MM.1S (cell line): Measurements from ENCODE around the gene QRSL1.

ENCODE experiments used
- DNase-seq: peaks from one replicate; pipeline ENCODE4 v3.0.0-alpha.2; 2015
- H2AFZ ChIP-seq: fragments of 300-600 bp; sonication (generic); 2 replicates; pipeline ENCODE4 v1.6.0; 2016; ENCODE audit warnings: antibody characterized with exemption, low read length
- H3F3A ChIP-seq: fragments of 300-600 bp; sonication (generic); 2 replicates; pipeline ENCODE4 v1.6.1; 2016; ENCODE audit warnings: mild to moderate bottlenecking, antibody characterized with exemption, low read length, moderate library complexity, mixed read lengths; ENCODE audit not compliant: insufficient read depth
- H3K27ac ChIP-seq: fragments of 300-600 bp; sonication (generic); 2 replicates; pipeline ENCODE4 v1.5.1; 2016; ENCODE audit warnings: mild to moderate bottlenecking, low read length
- H3K27me3 ChIP-seq: fragments of 300-600 bp; sonication (generic); replicated peaks from 2 replicates; pipeline ENCODE4 v1.6.0; 2016; ENCODE audit warnings: low read length; ENCODE audit not compliant: insufficient read depth
- H3K36me3 ChIP-seq: fragments of 300-600 bp; sonication (generic); replicated peaks from 2 replicates; pipeline ENCODE4 v1.6.1; 2016; ENCODE audit warnings: mild to moderate bottlenecking, low read length, mixed read lengths; ENCODE audit not compliant: insufficient read depth
- H3K4me1 ChIP-seq: fragments of 300-600 bp; sonication (generic); 2 replicates; pipeline ENCODE4 v1.6.1; 2016; ENCODE audit warnings: low read length, mixed read lengths
- H3K4me2 ChIP-seq: fragments of 300-600 bp; sonication (generic); 2 replicates; pipeline ENCODE4 v1.6.0; 2016; ENCODE audit warnings: low read depth, low read length
- H3K4me3 ChIP-seq: fragments of 300-600 bp; sonication (generic); 2 replicates; pipeline ENCODE4 v1.5.1; 2016; ENCODE audit warnings: low read length, mixed read lengths
- H3K79me2 ChIP-seq: fragments of 300-600 bp; sonication (generic); 2 replicates; pipeline ENCODE4 v1.6.1; 2016; ENCODE audit warnings: mixed run types, low read length, mixed read lengths
- H3K9ac ChIP-seq: fragments of 300-600 bp; sonication (generic); 2 replicates; pipeline ENCODE4 v1.6.1; 2016; ENCODE audit warnings: low read length, mixed read lengths
- H3K9me2 ChIP-seq: fragments of 300-600 bp; sonication (generic); replicated peaks from 2 replicates; pipeline ENCODE4 v1.6.1; 2016; ENCODE audit warnings: mild to moderate bottlenecking, low read length, mixed read lengths; ENCODE audit not compliant: insufficient read depth
- H3K9me3 ChIP-seq: fragments of 300-600 bp; sonication (generic); replicated peaks from 2 replicates; pipeline ENCODE4 v1.6.1; 2016; ENCODE audit warnings: mild to moderate bottlenecking, low read length, mixed read lengths; ENCODE audit not compliant: insufficient read depth
- H4K20me1 ChIP-seq: fragments of 300-600 bp; sonication (generic); 2 replicates; pipeline ENCODE4 v1.6.1; 2016; ENCODE audit warnings: mild to moderate bottlenecking, low read length, moderate library complexity, mixed read lengths; ENCODE audit not compliant: insufficient read depth
- EZH2 ChIP-seq: fragments of 300-600 bp; sonication (generic); optimal IDR thresholded peaks from 2 replicates; pipeline ENCODE3; 2017; ENCODE audit warnings: low read depth, mild to moderate bottlenecking, antibody characterized with exemption, low read length, mixed read lengths
- EZH2phosphoT487 ChIP-seq: fragments of 300-600 bp; sonication (generic); IDR thresholded peaks from 2 replicates; pipeline ENCODE4 v1.6.1; 2018; ENCODE audit warnings: antibody characterized with exemption, low read length
- TF ChIP-seq, protein P1 (sequence below): fragments of 300-600 bp; sonication (generic); IDR thresholded peaks from 2 replicates; pipeline ENCODE4 v1.5.1; 2016; ENCODE audit warnings: antibody characterized with exemption, low read length, mixed read lengths

QRSL1 gene

DNA sequence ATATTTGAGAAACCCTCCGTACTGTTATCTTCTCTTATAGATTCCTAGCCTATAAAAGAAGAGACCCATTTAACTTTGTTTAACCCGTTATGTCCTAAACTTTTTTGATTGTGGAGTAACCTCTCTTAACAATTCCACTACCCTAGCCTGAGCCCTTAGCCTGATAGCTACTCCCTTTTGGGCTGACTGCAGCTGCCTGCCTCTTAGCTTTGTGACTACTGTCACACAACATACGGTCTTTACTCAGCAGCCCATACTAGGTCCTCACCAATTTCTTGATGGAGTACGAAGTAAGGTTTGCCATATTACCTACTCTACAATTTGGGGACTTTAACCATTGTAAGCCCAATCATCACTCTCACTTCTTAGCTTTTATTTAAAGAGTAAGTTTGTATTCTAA is 72.7 kb downstream of the QRSL1 start:
- Histone ChIP-seq H3K27ac (no peak overlapping the region), H3K4me3 (no peak overlapping the region), H3K9me2 (no peaks in the 10 kb centered on the region), H3F3A (no peaks in the 10 kb centered on the region), H3K4me1 (no peaks in the 10 kb centered on the region), H4K20me1 (no peaks in the 10 kb centered on the region), H3K4me2 (no peak overlapping the region), H3K79me2 (no peaks in the 10 kb centered on the region), H3K27me3 (no peaks in the 10 kb centered on the region), H3K9me3 (no peaks in the 10 kb centered on the region), H3K9ac (no peak overlapping the region), H3K36me3 (no peaks in the 10 kb centered on the region), H2AFZ (no peak overlapping the region)
- DNase-seq, result no peak
- TF ChIP-seq EZH2 (no peak), EZH2phosphoT487 (no peak)
- TF ChIP-seq, protein P1, sequence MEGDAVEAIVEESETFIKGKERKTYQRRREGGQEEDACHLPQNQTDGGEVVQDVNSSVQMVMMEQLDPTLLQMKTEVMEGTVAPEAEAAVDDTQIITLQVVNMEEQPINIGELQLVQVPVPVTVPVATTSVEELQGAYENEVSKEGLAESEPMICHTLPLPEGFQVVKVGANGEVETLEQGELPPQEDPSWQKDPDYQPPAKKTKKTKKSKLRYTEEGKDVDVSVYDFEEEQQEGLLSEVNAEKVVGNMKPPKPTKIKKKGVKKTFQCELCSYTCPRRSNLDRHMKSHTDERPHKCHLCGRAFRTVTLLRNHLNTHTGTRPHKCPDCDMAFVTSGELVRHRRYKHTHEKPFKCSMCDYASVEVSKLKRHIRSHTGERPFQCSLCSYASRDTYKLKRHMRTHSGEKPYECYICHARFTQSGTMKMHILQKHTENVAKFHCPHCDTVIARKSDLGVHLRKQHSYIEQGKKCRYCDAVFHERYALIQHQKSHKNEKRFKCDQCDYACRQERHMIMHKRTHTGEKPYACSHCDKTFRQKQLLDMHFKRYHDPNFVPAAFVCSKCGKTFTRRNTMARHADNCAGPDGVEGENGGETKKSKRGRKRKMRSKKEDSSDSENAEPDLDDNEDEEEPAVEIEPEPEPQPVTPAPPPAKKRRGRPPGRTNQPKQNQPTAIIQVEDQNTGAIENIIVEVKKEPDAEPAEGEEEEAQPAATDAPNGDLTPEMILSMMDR, result no peak

DNA sequence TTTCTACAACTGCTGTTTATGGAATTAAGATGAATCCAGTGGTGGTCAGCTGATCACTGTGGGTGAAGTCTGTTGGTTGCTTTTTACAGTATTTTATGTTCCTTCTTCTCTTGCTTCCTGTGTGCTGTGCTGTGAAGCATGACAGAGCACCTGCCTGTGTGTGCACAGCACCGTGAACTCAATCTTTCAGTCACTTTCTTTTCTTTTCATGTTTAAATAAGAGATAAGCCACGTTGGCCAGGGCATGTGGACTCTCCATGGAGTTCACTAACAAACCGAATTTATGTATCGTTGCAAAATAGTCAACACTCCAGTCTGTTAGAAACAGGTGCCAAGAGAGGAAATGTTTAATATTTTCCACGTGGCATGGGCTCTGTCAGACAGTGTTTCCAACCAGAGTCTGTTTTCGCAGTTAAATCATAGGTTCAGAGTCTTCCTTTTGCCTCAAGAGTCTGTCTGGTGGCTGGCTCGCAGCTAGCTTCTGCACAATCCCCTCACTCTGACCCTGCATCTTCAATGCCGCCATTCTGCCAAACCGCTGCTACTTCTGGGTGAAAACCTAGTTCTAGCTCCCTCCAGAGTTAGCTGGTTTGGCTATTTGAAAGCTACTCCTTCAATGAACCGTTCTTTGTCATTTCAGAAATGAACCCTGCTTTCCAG is 73.2 kb downstream of the QRSL1 start:
- Histone ChIP-seq H3K4me3 (no peak overlapping the region), H3K27ac (no peak overlapping the region), H3K27me3 (no peaks in the 10 kb centered on the region), H3K36me3 (no peaks in the 10 kb centered on the region), H3K4me2 (no peak overlapping the region), H3K9me3 (no peaks in the 10 kb centered on the region), H3K9ac (no peak overlapping the region), H3K79me2 (no peaks in the 10 kb centered on the region), H3K4me1 (no peaks in the 10 kb centered on the region), H2AFZ (no peak overlapping the region), H3F3A (no peaks in the 10 kb centered on the region), H4K20me1 (no peaks in the 10 kb centered on the region), H3K9me2 (no peaks in the 10 kb centered on the region)
- TF ChIP-seq EZH2phosphoT487 (no peak), EZH2 (no peak)
- TF ChIP-seq, protein P1, result no peak
- no peak for DNase-seq

DNA sequence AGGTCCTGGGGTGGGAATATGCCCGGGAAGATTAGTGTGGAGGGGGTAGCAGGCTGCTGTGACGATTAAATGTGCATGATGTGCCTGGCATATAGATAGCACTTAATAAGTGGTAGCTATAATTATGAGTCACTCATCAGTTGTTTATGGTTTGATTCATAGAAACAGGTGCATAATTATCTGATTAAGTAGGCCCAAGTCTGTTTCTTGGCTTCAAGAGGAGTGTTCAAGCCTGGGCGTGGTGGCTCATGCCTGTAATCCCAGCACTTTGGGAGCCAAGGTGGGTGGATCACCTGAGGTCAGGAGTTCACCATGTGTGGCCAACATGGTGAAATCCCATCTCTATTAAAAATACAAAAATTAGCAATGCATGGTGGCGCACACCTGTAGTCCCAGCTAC is 74.9 kb downstream of the QRSL1 start:
- no peak overlapping the region for H2AFZ ChIP-seq
- H3K4me1 ChIP-seq, result no peaks in the 10 kb centered on the region
- no peaks in the 10 kb centered on the region for H3K9me3 ChIP-seq
- DNase-seq, result no peak
- no peak for TF ChIP-seq EZH2
- TF ChIP-seq EZH2phosphoT487, result no peak
- TF ChIP-seq, protein P1, result no peak
- no peak overlapping the region for H3K27ac ChIP-seq
- no peak overlapping the region for H3K4me3 ChIP-seq
- no peaks in the 10 kb centered on the region for H3F3A ChIP-seq
- no peaks in the 10 kb centered on the region for H3K9me2 ChIP-seq
- H3K9ac ChIP-seq, result no peak overlapping the region
- no peaks in the 10 kb centered on the region for H3K36me3 ChIP-seq
- H3K27me3 ChIP-seq, result no peaks in the 10 kb centered on the region
- H3K79me2 ChIP-seq, result no peaks in the 10 kb centered on the region
- no peak overlapping the region for H3K4me2 ChIP-seq
- no peaks in the 10 kb centered on the region for H4K20me1 ChIP-seq
